Type B pancreatic cell (in vitro differentiated cells): ENCODE data around the gene SCRN1. TPM values are rescaled to one million over a fixed set of nuclear protein-coding genes. Genes with fewer than 3 reads are reported as not detected.

Experiments
- DNase-seq: peaks from one replicate; pipeline ENCODE4 v3.0.0; 2021; ENCODE audit warnings: mixed read lengths; ENCODE audit not compliant: unreplicated experiment; ENCODE audit errors: extremely low spot score
- H3K27ac Mint-ChIP-seq: 2 replicates; pipeline ENCODE4 v1.8.0; 2021; ENCODE audit warnings: mild to moderate bottlenecking, mixed read lengths
- H3K27me3 Mint-ChIP-seq: 2 replicates; pipeline ENCODE4 v1.8.0; 2021; ENCODE audit warnings: mixed read lengths
- H3K36me3 Mint-ChIP-seq: 2 replicates; pipeline ENCODE4 v1.8.0; 2021; ENCODE audit warnings: mixed read lengths
- H3K4me1 Mint-ChIP-seq: one replicate; pipeline ENCODE4 v1.8.0; 2021; ENCODE audit warnings: mixed read lengths; ENCODE audit not compliant: unreplicated experiment
- H3K4me3 Mint-ChIP-seq: 2 replicates; pipeline ENCODE4 v1.8.0; 2021; ENCODE audit warnings: mild to moderate bottlenecking, mixed read lengths
- H3K9me3 Mint-ChIP-seq: 2 replicates; pipeline ENCODE4 v1.8.0; 2021; ENCODE audit warnings: mixed read lengths
- total RNA-seq: library from RNA; stranded (reverse); gene quantifications from 2 replicates; pipeline ENCODE4 v1.2.1, GENCODE V29; 2021; ENCODE audit warnings: low replicate concordance
- TF ChIP-seq, protein P1 (sequence below): fragments of 200-600 bp; sonication (generic); conservative IDR thresholded peaks from 2 replicates; pipeline ENCODE4 v1.5.0; 2021; ENCODE audit warnings: antibody characterized with exemption, mild to moderate bottlenecking

The SCRN1 gene
- total RNA-seq, 1 donor from 2014 or later = 62.7 TPM

DNA sequence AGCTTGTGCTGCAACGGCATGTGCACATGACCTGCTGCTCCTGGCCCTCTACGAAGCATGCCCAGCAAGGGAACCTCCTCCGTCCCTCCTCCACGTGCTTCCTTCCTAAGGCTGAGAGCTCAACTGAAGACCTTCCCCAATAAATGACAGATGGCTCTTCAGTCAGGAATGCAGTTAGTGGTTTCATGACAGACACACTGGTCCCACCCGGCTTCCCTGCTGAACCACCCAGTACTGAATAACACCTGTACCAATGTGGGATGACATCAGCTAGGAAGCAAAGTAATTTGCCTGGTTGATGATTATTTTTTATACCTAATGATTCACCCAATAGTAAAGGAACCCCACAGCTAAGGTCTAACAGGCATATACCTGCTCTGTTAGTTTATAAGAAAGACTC is 69.1 kb downstream of the SCRN1 start:
- Mint-ChIP-seq H3K27me3 (no peaks in the 10 kb centered on the region), H3K36me3 (peaks cover 9% of the 10 kb centered on the region), H3K4me1 (peaks cover 7% of the 10 kb centered on the region), H3K27ac (no peak overlapping the region), H3K4me3 (no peak overlapping the region), H3K9me3 (no peaks in the 10 kb centered on the region)
- DNase-seq = no peak
- TF ChIP-seq, protein P1, sequence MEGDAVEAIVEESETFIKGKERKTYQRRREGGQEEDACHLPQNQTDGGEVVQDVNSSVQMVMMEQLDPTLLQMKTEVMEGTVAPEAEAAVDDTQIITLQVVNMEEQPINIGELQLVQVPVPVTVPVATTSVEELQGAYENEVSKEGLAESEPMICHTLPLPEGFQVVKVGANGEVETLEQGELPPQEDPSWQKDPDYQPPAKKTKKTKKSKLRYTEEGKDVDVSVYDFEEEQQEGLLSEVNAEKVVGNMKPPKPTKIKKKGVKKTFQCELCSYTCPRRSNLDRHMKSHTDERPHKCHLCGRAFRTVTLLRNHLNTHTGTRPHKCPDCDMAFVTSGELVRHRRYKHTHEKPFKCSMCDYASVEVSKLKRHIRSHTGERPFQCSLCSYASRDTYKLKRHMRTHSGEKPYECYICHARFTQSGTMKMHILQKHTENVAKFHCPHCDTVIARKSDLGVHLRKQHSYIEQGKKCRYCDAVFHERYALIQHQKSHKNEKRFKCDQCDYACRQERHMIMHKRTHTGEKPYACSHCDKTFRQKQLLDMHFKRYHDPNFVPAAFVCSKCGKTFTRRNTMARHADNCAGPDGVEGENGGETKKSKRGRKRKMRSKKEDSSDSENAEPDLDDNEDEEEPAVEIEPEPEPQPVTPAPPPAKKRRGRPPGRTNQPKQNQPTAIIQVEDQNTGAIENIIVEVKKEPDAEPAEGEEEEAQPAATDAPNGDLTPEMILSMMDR = no peak

- Mint-ChIP-seq H3K36me3 (peaks cover 9% of the 10 kb centered on the region), H3K27me3 (no peaks in the 10 kb centered on the region), H3K4me1 (peaks cover 10% of the 10 kb centered on the region), H3K9me3 (no peaks in the 10 kb centered on the region), H3K4me3 (no peak overlapping the region), H3K27ac (no peak overlapping the region)
- no peak for DNase-seq
- TF ChIP-seq, protein P1 = no peak
These were observed 69.8 kb downstream of the SCRN1 start for GRCh38 chr7:29919790-29920189.

DNA sequence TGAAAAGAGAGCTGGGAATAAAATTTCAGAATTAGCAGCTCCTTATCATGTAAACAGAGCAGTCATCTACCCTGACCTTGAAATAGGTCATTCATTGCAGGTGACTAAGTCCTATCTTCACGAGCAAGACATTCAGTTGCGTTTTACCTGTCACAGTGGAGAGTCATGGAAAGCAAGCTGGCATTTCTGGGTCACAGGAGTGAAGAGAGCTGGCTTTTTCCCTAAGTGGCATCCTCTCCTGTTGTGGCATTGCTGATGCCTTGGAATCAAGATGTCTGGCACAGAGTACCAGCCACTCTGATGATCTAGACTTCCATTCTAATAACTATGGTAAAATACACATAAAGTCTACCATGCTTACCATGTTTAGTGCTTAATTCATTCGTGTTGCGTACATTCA is 70.8 kb downstream of the SCRN1 start:
- Mint-ChIP-seq H3K4me1 (peaks cover 10% of the 10 kb centered on the region), H3K36me3 (peaks cover 9% of the 10 kb centered on the region), H3K4me3 (no peak overlapping the region), H3K9me3 (no peaks in the 10 kb centered on the region), H3K27me3 (no peaks in the 10 kb centered on the region), H3K27ac (no peak overlapping the region)
- no peak for DNase-seq
- TF ChIP-seq, protein P1 = no peak

DNA sequence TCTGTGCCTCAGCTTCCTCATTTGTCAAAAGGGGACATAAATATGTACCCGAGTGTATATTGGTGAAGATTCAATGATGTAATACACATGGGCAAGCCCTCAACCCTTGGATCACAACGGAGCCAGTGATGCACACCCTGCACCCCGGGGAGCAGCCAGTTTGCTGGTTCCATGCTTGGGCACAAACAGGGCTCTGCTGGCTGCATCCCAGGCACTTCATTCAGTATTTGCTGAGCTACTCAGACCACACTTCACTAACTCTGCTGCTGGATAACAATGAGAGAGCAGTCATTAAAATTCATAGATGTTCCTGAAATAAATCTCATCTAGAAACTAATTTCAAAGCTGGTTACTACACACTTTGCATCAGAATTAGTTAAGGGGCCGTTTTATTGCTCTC is 72.0 kb downstream of the SCRN1 start:
- no peak for DNase-seq
- no peak overlapping the region for H3K27ac Mint-ChIP-seq
- H3K36me3 Mint-ChIP-seq = peaks cover 9% of the 10 kb centered on the region
- H3K4me1 Mint-ChIP-seq = peaks cover 10% of the 10 kb centered on the region
- H3K27me3 Mint-ChIP-seq = no peaks in the 10 kb centered on the region
- no peaks in the 10 kb centered on the region for H3K9me3 Mint-ChIP-seq
- TF ChIP-seq, protein P1 = no peak
- no peak overlapping the region for H3K4me3 Mint-ChIP-seq

GRCh38 chr7:29915481-29916215 is 74.0 kb downstream of the SCRN1 start:
- no peak for DNase-seq
- H3K27ac Mint-ChIP-seq = peak overlapping the region; percentile 28

More at GRCh38 chr7:29915481-29916215, 74.0 kb downstream of the SCRN1 start:
- peaks cover 9% of the 10 kb centered on the region for H3K36me3 Mint-ChIP-seq
- no peaks in the 10 kb centered on the region for H3K9me3 Mint-ChIP-seq
- no peaks in the 10 kb centered on the region for H3K27me3 Mint-ChIP-seq
- H3K4me3 Mint-ChIP-seq = no peak overlapping the region
- TF ChIP-seq, protein P1 = no peak
- peaks cover 6% of the 10 kb centered on the region for H3K4me1 Mint-ChIP-seq
